Nucleus accumbens (tissue), 56 donors: ENCODE data around the gene MS4A1.
"Not testable (repeated sequence)": the region's sequence is repeated elsewhere in the genome, so short reads cannot be mapped to it uniquely, and the experiment has no call there.

Experiments used
- DNase-seq, 56 donors: peaks; one replicate each; lab custom pipeline; 2025; lab: John Stamatoyannopoulos, UW

MS4A1 gene

GRCh38 chr11:60500276-60500910 is 44.7 kb downstream of the MS4A1 start:
- no peak for DNase-seq

- DNase-seq: no peak
Measured at GRCh38 chr11:60502221-60502775, 46.7 kb downstream of the MS4A1 start.

- no peak for DNase-seq
Measured at GRCh38 chr11:60504219-60504905, 48.7 kb downstream of the MS4A1 start.

DNA sequence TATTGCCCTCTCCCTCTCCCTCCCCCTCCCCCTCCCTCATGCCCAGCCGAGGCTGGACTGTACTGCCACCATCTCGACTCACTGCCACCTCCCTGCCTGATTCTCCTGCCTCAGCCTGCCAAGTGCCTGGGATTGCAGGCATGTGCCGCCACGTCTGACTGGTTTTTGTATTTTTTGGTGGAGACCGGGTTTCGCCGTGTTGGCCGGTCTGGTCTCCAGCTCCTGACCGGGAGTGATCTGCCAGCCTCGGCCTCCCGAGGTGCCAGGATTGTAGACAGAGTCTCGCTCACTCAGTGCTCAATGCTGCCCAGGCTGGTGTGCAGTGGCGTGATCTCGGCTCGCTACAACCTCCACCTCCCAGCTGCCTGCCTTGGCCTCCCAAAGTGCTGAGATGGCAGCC is 54.0 kb downstream of the MS4A1 start:
- not testable (repeated sequence) for DNase-seq

GRCh38 chr11:60510209-60510608 is 54.6 kb downstream of the MS4A1 start:
- DNase-seq: not testable (repeated sequence)

- DNase-seq: no peak
Measured at GRCh38 chr11:60511393-60511792, 55.7 kb downstream of the MS4A1 start.

- no peak for DNase-seq
Measured at GRCh38 chr11:60512651-60513225, 57.1 kb downstream of the MS4A1 start.

DNA sequence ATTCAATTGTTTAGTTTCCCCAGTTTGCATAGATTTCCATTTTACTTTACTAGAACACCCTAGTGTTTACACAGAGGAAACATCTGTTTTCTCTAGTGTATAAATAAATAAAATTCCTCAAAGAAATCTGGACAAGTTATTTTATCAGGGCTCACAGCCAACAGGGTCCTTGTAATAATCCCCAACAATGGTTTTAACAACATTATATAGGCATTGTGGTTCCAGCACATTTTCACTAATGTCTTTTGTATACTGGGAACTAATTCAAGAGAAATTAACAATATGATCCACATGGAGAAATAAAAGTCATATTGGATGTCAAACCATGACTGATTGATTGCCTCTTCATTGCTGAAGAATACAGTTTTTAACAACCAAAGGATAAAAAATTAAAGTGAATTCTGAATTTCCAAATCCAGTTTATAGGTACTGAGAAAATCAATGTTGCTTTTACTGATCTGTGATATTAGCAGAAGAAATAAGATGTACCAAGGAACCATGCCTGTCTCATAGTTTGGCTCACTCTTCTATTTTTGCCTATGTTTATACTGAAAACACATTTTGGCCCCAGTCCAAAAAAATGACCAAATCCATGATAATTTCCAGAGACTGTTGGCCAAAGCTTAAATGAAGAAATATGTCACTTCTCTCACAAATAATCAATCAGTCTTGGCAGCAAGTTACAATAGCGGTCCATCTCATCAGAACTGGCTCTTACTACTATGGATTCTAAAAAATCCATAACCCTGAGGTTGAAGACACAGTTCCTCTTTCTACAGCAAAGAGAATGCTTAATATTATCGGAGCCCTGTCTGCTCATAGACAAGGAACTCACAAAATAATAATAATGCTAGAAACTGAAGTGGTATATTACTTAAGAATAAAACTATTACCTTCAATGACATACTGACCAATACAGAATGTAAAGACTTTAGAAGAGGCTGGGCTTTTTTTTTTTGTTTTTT is 58.1 kb downstream of the MS4A1 start:
- no peak for DNase-seq

DNA sequence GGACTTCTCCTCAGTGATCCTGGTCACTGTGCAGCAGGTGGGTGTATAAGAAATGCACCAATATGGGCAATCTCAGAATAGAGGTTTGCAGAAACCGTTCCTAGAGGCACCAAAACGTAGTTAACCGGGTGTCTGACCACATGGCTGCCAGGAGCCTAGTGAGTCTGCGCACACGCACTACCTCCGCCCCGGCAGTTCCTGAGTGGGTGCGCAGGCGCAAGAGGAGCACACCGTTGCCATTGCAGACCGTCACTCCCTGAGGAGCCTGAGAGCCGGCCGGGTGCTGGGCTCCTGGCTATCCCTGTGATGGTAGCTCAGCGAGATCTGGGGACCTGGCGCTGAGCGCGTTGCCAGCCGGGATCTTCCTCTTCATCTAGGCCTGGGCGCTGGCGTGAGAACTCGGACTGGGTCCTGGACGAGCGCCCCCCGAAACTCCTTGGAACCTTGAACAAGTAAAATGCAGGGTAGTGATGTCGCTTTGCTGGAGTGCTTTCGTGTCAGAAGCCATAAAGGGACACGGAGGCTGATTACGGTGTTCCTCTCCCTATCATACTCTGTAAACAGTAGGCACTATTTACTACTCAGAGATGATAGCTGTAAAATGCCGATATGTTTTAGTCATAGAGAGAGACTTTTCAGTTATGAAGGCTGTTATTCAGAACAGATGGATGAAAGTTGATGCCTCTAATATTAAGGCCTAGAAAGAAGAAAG is 59.7 kb downstream of the MS4A1 start, which contains the start of gene MS4A13:
Gene MS4A13 (plus strand): TSS at position 249 of the 712 bp plus-strand sequence. CDS start 2,692 bp downstream, outside the sequence.
- no peak for DNase-seq
